GM21619 (cell line): ENCODE data around the gene RFXAP.
"Not testable (repeated sequence)": the region's sequence is repeated elsewhere in the genome, so short reads cannot be mapped to it uniquely, and the experiment has no call there.

Experiments
- ATAC-seq: cut with Tn5 transposase; IDR thresholded peaks from one replicate; pipeline ENCODE4 v1.9.1; 2021; ENCODE audit not compliant: unreplicated experiment

Gene RFXAP

DNA sequence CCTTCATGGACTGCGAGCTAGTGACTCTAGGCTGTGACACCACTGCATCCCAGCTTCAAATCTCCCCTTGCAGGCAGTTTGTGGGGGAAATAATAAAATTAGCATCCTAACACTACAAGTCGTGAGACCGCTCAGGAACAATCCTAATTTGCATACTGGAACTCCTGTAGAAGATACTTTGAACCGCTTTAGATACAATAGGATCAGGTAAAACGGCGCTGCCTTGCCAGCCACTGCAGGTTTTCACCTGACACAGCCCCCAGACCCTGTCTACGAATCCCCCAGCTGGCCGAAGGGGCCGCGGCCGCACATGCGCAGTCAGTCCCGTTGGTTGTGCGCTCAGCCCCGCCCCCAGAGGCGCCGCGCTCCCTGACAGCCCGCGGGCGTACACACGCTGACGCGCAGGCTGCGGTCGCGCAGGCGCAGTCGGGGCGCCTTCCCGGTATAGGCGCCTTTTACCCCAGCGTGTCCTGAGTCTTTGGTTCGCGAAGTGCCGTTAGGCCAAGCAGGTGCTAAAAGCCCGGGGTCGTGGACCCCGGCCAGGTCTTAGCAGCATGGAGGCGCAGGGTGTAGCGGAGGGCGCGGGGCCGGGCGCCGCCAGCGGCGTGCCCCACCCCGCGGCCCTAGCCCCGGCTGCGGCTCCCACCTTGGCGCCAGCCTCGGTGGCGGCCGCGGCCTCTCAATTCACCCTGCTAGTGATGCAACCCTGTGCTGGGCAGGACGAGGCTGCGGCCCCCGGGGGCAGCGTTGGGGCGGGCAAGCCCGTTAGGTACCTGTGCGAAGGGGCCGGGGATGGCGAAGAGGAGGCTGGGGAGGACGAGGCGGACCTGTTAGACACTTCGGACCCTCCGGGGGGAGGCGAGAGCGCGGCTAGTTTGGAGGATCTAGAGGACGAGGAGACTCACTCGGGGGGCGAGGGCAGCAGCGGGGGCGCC is at the start of gene RFXAP:
TSS of gene RFXAP (plus strand) at position 419 of the 935 bp plus-strand sequence. CDS start at position 555, 136 bp downstream.
- peak; percentile 87 for ATAC-seq

GRCh38 chr13:36769545-36769944 is 49.5 kb upstream of the RFXAP start:
- ATAC-seq = no peak

DNA sequence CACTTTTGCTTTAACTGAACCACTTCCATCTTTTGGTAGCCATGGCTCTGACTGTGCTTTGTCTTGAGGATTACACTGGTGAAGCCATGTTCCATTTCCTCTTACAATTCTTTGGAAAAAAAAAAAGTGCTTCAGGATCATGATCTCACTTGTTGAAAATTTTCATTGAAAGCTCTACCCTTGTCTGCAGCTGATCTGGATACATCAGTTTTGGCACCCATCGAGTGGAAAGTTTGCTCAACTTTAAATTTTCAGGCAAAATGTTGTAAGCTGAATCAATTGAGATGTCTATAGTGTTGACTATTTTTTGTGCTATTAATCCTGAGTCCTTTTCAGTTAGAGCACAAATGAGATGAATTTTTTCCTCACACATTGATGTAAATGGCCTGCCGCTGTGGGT is 48.3 kb upstream of the RFXAP start:
- no peak for ATAC-seq

GRCh38 chr13:36772853-36773252 is 46.2 kb upstream of the RFXAP start:
- ATAC-seq = no peak

- ATAC-seq = no peak
Measured at GRCh38 chr13:36774931-36775330, 44.1 kb upstream of the RFXAP start.

- ATAC-seq = no peak
Measured at GRCh38 chr13:36776175-36776574, 42.8 kb upstream of the RFXAP start.

DNA sequence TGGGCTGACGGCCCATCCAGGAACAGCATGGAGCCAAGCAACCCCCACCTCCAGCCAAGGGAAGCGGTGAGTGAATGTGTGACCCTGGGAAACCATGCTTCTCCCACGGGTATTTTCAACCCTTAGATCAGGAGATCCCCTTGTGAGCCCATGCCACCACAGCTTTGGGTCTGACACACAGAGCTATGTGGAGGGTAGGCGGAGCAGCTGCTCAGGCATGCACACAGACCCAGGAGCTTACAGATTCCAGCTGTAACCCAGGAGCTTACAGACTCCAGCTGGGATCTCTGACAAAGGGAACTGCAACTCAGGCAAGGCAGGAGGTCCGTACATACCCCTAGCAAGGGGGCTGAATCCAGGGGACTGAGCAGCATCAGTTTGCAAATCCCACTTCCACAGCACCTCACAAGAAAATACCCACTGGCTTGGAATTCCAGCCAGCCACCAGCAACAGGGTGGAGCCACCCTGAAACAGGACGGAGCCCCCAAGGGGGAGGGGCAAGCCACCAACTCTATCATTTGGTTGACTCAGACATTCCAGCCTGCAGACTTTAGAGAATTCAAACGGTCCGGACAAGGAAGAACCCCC is 40.8 kb upstream of the RFXAP start:
- no peak for ATAC-seq

DNA sequence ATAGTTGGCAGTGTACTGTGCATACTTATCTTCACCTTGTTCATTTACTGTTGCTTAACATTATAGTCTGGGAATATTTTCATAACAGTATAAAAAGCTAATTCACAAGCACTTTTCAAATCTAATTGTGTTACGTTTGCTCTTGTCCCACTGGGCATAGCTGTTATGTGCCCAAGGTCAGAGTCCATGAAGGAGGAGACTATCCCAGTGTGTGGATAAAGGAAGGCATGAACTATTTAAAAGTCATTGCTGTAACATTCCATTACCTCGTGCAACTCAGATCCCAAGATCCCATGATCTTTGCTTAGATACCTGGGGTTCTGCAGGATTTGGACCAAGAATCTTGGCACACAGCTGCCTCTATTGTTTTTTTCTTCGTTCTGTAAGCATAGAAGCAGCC is 35.1 kb upstream of the RFXAP start:
- ATAC-seq = no peak

DNA sequence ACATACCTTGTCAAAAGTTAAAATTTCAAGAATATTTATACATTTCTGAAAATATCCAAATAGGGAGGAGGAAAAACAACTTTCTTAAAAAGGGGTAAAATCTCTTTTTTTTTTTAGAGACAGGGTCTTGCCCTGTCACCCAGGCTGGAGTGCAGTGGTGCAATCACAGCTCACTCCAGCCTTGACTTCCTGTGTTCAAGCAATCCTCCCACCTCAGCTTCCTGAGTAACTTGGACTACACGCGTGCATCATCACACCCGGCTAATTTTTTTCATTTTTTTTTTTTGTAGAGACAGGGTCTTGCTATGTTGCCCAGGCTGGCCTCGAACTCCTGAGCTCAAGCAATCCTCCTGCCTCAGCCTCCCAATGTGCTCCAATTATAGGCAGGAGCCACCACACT is 32.8 kb upstream of the RFXAP start:
- ATAC-seq = not testable (repeated sequence)

GRCh38 chr13:36787181-36787580 is 31.8 kb upstream of the RFXAP start:
- no peak for ATAC-seq

DNA sequence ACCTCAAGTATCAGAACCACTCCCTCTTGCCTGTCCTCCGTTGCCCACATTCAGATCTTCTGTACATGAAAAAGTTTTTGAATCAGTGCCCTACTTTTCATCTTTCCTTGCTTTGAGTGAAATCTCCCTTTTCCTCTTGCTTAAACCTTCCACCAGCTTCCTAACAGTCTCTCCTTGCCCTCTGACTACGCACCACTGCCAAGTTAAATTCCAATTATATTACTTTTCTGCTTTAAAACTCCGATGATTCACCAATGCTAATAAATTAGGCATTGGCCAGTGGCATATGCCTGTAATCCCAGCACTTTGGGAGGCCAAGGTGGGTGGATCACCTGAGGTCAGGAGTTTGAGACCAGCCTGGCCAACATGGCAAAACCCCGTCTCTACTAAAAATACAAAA is 30.7 kb upstream of the RFXAP start:
- ATAC-seq = no peak

DNA sequence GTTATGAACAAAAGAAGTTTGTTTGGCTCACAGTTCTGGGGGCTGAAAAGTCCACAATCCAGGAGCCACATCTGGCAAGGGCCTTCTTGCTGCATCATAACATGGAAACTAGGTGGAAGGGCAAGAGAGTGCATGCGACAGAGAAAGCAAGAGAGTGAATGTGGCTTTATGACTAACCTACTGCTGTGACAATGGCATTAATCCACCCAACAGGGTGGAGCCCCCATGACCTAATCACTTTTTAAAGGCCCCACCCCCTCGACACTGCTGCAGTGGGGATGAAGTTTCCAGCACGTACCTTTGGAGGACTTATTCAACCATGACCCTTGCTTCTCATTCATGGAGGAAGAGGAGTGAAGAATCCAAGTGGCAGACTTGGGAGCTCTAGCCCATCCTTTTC is 30.0 kb upstream of the RFXAP start:
- no peak for ATAC-seq

GRCh38 chr13:36789730-36790129 is 29.3 kb upstream of the RFXAP start:
- no peak for ATAC-seq

- ATAC-seq = no peak
Measured at GRCh38 chr13:36794706-36795105, 24.3 kb upstream of the RFXAP start.

DNA sequence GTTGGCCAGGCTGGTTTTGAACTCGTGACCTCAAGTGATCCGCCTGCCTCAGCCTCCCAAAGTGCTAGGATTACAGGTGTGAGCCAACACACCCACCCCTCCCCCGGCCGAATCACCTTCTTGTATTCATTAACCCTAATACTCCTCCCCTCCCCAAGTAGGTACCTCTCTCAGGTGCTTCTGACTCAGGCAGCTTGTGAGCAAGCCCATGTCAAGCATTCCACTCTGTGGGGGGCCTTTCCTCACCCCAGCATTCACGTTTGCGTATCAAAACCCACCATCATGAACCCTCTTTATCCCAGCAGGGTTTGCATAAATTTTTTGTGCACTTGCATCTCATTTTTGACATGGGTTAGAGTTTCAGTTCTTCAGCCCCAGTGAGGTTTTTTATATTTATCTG is 23.6 kb upstream of the RFXAP start:
- no peak for ATAC-seq

GRCh38 chr13:36796052-36796451 is 23.0 kb upstream of the RFXAP start:
- ATAC-seq = no peak

DNA sequence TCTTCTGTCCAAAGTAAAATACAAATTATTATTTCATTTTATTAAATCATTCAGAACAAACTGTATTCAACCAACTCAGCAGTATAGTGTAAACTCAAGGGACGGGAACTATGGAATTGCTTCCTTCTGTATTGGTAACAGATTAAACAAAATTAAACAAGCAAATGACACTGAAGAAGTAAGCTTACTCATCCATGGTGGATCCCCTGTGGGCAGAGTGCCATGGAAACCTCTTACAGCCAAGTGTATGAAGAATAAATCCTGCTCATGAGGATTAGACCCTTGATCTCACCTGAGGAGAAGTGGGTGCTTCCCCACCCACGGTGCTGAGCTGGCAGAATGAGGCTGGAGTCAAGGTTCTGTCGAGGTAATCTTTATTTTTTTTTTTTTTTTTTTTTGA is 18.0 kb upstream of the RFXAP start:
- ATAC-seq = no peak

- no peak for ATAC-seq
Measured at GRCh38 chr13:36804588-36804987, 14.4 kb upstream of the RFXAP start.

DNA sequence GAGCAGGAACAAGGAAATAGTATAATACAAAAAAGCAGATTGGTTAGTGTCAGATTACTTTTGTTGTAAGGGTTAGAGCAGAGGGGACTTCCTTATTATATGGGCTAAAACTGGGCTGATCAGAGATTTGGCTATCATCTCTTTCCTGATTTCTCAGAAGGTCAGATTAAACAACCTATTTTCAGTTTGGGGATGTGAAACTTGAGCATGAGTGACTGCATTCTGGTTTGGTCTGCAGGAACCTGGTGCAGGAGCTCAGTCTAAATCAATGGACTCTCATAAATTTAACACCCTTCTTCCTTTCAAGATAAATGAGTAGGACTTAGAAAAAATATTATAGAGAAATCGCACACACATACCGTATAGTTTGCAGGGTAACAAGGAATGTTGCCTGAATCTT is 12.9 kb upstream of the RFXAP start:
- no peak for ATAC-seq

- ATAC-seq = no peak
Measured at GRCh38 chr13:36807616-36808015, 11.4 kb upstream of the RFXAP start.

DNA sequence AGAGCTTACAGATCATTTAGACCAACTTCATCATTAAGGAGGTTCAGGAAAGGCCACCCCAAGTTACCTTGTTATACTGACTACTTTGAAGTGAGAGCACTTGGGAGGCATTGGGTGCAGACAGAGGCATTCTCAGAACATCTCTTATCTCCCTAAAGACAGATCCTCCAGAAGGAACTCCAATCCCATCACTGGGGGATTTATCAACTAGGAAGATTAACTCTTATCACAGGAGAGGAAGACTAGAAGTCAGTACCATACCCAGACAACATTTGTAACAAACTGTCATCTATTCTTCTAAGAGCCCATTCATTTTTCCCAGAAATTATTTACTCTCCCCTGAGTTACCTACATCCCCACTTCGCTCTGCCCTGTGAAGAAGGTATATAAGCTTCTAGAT is 5.8 kb upstream of the RFXAP start:
- ATAC-seq = no peak

- no peak for ATAC-seq
Measured at GRCh38 chr13:36814465-36814864, 4.6 kb upstream of the RFXAP start.
